GM18951 (cell line): ENCODE measurements around the gene S100A6.
"Not testable (repeated sequence)": the region's sequence is repeated elsewhere in the genome, so short reads cannot be mapped to it uniquely, and the experiment has no call there.

Experiments used
- POLR2A ChIP-seq: IDR thresholded peaks from 4 replicates; pipeline ENCODE4 v1.6.1; 2011; ENCODE audit warnings: mild to moderate bottlenecking; ENCODE audit not compliant: insufficient read length, insufficient read depth; ENCODE audit errors: extremely low read depth
- in situ Hi-C: fragments of 300-500 bp; cut with MboI; formaldehyde crosslinking; loops from one replicate; pipeline ENCODE4 v1.12.0; 2022; ENCODE audit warnings: low sequenced_read_pairs, mixed read lengths, inconsistent platforms; ENCODE audit not compliant: unreplicated experiment

S100A6 gene

DNA sequence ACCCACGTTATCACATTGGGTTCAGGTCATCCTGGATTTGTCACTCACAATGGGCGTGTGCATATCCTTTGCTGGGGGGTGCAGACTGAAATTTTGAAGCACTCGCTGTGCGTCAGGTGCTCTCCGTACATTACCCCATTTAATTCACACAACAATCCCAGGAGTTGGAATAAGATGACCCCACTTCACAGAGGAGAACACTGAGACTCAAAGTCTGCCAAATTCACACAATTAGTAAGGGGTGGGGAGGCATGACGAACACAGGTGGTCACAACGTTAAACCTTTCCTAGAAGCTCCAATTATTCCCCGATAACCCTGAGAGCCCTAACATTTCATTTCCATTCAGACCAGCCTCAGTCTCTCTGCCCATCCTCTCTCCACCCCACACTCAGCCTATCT, 33.7 kb upstream of the S100A6 start:
- in situ Hi-C loops: no loop called here
- TF ChIP-seq POLR2A: no peak

DNA sequence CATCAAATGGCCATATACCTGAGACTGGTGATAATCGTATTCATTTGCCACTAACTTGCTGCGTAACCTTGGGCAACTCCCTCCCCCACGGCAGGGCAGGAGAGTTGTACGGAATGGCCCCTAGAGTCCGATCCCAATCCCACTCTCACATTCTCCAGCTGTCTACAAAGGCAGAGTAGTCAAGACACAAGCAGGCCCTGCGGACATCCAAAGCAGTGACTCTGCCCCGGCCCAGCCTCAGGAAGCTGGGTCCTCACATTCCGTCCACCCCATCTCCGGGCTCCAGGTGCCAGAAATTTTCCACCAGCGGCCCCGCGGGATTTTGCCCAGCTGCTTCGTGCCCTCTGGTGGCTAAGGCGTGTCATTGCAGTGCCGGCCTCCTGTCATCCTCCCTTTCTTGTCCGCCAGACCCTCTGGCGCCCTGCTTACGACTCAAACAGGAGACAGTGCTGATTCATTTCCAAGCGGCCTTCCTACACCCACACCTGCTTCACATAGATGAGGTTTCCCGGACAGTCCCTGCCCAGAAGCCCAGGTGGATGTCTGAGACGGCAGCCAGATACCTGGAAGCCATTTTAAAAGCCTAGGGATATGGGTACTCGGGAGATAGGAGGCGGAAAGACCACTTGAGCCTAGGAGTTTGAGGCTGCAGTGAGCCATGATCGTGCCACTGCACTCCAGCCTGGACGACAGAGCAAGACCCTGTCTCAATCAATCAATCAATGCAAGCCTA, 32.7 kb upstream of the S100A6 start:
- no peak for TF ChIP-seq POLR2A
- in situ Hi-C loops: no loop called here

DNA sequence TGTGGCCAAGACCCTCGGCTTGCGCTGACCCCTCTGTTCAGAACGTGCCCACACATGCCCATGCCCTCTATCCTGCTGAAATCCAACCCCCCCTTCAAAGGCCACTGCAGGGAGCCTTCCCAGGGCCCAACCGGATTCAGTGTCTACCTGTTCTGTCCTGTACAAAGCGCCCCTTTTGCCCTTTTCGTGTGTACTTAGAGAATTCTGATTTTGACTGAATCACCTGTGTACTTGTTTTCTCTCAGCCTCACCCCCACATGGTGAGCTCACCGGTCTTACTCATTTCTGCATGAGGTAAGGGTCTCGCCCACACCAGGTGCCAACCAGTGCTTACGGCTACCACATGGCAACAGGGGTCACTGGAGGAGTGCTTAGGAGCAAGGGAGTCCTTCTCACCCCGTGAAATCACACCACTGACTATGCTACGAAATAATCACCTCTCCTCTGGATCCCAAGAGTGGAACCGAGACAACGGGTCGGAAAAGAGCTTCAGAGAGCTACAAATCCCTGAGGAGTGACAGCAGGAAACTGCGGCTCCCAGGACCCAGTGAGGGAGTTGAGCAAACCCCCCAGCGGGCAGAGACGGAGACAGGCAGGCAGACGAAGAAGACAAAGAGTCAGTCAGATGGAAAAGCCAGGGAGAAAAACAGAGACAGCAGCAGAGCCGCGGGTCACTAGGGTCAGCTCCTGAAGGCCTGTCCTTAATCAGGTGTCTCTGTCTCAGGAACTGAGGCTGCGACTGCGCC, 32.0 kb upstream of the S100A6 start:
- in situ Hi-C loops: no loop called here
- TF ChIP-seq POLR2A: no peak

DNA sequence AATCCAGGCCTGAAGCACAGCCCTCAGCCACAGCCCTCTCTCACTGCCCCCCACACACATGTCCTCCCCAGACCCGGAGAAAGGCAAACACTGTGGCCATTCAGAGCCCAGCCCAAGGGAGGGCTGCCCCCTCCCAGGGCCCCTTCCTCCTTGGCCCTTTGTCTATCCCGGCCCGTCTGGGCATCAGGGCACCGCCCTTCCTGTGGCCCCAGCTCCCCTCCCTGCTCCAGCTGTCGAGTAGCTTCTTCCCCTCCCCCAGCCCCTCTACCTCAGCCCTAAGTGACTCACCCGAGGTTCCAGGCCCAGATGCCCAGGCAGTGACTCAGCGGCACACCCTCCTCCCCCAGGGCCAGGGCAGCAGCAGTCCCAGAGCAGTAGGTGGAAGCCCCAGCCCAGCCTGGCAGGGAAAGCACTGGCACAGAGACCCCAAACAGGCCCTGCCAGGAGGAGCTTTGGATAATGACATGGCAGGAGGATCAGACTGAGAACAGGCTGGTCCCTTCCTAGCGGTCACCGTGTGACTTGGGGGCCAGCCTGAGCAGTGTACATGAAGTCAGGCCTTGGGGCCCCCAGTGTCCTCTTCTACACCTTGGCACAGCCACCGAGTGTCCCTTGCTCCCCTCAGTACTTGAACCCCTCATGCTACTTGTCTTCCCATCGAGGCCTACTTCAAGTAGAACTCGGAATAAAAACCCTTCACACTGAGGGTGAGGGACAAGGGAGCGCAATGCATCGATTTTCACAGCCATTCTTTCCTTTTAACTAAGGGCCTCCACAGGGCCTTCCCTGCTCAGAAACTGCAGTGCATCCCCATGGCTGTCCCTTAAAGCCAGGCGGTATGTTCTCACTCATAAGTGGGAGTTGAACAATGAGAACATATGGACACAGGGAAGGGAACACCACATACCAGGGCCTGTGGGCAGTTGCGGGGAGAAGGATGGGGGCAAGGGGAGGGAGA, 30.9 kb upstream of the S100A6 start:
- TF ChIP-seq POLR2A: no peak
- in situ Hi-C loops: no loop called here

DNA sequence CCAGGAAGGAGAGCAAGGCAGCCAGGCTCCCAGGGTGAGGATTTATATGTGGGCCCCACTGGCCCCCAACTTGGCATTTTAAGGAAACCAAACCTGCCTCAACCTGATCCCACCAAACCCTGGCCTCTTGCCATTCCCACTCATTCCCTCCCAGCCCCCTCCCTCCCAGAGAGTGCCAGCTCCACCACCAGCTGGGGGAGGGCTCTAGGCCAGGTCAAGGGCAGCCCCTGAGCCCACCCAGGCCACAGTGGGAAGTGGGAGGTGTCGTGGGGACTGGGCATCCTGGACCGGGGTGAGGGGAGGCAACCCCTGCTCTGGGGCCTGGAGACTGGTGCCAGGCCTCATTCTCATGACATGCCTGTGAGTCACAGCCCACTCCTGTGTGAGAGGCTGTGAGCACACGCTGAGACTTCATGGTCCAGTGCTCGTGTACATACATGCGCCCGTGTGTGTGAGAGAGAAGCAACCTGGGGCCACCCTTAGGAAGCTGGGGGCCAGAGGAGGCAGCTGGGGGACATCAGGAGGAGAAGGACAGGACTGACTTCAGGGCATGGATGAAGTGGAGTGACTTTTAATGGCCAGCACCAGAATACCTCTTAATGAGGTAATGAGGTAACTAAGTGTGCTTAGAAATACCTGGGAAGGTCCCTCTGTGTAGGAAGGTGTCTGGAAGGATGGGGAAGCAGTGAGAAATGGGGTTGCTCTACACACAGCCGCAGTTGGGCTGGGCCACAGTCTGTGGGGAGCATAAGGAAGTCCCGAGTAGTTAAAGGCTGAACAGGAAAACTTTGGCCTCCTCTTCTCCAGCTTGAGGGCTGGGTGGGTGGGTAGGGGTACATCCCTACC, 30.0 kb upstream of the S100A6 start, which contains the start of gene S100A2:
Gene S100A2 (minus strand): TSS at position 316 of the 846 bp plus-strand sequence. CDS start 1,967 bp downstream, outside the sequence.
- in situ Hi-C loops: no loop called here
- no peak for TF ChIP-seq POLR2A

DNA sequence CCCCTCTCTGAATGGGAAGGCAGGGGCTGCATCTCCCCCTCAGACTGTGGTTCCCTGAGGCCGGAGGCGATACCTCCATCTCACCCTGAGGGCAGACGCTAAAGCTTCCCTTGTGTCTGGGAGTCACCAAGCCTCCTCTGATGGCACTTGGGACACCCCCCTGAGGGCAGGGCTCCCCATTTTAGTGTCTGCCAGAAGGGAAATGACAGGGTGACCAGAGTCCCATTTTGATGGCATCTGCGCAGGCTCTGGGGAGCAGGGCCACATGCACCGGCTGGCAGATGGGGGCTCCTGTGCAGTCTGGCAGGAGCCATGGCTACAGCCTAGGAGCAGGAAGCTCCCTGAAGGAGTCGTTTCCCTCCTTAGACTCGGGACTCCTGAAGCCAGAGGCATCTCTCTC, 28.2 kb upstream of the S100A6 start:
- TF ChIP-seq POLR2A: no peak
- in situ Hi-C loops: no loop called here

DNA sequence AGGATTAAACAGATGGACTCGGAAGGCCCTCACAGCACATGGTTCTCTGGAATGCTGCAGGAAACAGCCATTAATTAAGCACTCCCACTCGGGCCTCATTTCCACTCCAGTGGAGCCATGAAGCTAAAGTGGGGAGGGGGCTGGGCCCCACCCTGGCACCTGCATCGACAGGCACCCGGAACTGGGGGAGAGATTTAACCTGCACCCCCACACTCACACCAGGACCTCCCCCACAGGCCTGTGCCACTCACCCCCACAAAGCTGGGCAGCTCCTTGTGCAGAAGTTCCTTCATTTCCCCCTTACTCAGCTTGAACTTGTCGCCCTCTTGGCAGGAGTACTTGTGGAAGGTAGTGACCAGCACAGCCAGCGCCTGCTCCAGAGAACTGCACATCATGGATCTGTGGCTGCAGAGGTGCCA, 27.7 kb upstream of the S100A6 start:
- in situ Hi-C loops: no loop called here

DNA sequence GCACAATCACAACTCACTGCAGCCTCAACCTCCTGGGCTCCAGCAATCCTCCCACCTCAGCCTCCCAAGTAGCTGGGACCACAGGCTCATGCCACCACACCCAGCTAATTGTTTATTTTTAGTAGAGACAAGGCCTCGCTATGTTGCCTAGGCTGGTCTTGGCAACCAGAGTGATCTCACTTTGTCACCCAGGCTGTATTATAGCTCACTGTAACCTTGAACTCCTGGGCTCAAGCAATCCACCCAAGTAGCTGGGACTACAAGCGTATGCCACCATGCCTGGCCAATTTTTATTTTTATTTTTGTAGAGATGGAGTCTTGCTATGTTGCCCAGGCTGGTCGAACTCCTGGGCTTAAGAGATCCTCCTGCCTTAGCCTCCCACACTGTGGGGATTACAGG, 26.2 kb upstream of the S100A6 start:
- in situ Hi-C loops: not testable (repeated sequence)

More for the DNA sequence above, 27.7 kb upstream of the S100A6 start:
- TF ChIP-seq POLR2A: no peak

DNA sequence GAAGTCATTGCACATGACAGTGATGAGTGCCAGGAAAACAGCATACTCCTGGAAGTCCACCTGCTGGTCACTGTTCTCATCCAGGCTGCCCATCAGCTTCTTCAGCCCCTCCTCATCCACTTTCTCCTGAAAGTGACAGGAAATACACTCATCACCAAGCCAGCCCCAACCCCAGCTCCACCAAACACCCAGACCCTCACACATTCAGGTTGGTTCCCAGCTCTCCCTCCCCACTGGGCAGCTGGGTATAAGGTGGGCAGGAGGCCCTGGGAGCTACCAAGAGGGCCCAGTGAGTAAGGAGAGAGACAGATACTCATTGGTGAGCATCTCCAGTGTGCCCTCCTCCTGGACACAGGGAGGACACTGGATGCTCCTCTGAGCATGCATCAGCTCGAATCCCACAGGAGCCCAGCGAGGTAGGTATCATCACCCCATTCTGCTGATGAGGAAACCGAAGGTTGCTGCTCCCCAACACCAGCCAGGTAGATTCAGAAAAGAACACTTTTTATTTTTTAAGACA, 25.7 kb upstream of the S100A6 start:
- in situ Hi-C loops: no loop called here
- no peak for TF ChIP-seq POLR2A

DNA sequence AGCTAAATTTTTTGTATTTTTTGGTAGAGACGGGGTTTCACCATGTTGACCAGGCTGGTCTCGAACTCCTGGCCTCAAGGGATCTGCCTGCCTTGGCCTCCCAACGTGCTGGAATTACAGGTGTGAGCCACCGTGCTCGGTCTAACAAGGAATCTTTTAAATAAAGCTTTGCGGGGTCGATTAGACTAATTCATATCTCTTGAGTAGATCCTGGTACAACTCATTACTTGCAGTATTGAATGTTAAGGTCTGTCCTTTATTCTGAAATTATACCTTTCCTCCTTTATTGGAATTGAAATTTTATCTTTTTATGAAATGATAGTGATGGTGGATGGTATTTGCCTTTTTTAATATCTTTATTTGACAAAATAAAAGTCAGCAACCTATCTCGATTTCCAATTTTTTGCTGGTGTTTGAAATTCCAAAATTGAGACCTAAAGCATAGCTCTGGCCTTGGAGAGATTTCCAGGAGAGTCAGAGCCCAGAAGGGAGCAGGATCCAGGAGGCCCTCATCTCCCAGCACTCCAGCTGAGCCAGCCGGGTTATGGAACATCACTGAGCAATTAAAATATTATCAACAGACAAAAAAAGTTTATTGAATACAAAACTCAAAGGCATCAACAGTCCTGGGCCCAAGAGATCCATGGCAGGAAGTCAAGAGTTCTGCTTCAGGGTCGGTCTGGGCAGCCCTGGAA, 25.1 kb upstream of the S100A6 start:
- TF ChIP-seq POLR2A: no peak
- in situ Hi-C loops: no loop called here

DNA sequence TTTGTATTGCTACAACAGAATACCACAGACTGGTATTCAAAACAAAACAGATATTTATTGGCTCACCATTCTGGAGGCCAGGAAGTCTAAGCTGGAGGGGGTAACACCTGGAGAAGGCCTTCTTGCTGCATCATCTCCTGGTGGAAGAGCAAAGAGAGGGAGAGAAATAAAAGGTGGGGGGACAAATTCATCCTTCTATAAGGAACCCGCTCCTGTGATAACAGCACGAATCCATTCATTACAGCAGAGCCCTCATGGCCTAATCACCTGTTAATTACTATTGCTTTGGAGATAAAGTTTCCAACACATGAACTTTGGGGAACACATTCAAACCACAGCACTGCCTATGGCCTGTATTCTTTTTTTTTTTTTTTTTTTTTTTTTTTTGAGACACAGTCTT, 24.4 kb upstream of the S100A6 start:
- in situ Hi-C loops: no loop called here

More for the DNA sequence above, 24.4 kb upstream of the S100A6 start:
- TF ChIP-seq POLR2A: no peak
